GM12892 (cell line): ENCODE measurements around the gene ADAMTS3.
"Not testable (repeated sequence)": the region's sequence is repeated elsewhere in the genome, so short reads cannot be mapped to it uniquely, and the experiment has no call there.

Experiments
- DNase-seq: peaks from one replicate; pipeline ENCODE4 v3.0.0; 2011; ENCODE audit not compliant: insufficient read length
- FAIRE-seq: peaks from 2 replicates; lab custom pipeline; 2011; peaks lifted over from hg19 to GRCh38; lab: Jason Lieb, UNC
- POLR2A ChIP-seq: IDR thresholded peaks from 2 replicates; pipeline ENCODE4 v1.6.1; 2011; ENCODE audit warnings: low read depth, low read length, control low read depth
- POLR2AphosphoS5 ChIP-seq: IDR thresholded peaks from 2 replicates; pipeline ENCODE4 v1.6.1; 2011; ENCODE audit warnings: low read depth, low read length, control low read depth
- TAF1 ChIP-seq: IDR thresholded peaks from 2 replicates; pipeline ENCODE4 v1.6.1; 2011; ENCODE audit warnings: low read depth, mild to moderate bottlenecking, control low read depth, low read length, borderline replicate concordance

The ADAMTS3 gene

DNA sequence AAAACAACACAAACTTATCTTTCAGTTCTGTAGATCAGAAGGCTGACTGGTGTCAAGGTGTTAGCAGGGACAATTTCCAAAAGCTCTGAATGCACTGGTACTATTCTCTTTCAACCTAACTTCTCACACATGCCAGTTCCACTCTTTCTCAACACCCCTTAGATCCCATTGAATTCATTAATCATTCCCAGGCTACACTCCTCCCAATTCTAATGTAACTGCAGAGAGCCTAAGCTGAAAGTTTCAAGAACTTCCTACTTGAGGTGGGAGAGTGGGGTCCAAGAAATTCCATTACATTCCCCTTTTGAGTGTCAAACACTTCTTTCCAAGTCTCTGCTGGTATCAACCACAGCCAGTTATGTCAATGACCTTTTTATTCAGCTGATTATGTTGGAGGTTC lies 142.0 kb downstream of the ADAMTS3 start:
- TF ChIP-seq TAF1: no peak
- DNase-seq (no peak), FAIRE-seq (no peak)

DNA sequence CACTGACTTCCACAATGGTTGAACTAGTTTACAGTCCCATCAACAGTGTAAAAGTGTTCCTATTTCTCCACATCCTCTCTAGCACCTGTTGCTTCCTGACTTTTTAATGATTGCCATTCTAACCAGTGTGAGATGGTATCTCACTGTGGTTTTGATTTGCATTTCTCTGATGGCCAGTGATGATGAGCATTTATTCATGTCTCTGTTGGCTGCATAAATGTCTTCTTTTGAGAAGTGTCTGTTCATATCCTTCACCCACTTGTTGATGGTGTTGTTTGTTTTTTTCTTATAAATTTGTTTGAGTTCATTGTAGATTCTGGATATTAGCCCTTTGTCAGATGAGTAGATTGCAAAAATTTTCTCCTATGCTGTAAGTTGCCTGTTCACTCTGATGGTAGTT lies 143.1 kb downstream of the ADAMTS3 start:
- DNase-seq, FAIRE-seq: not testable (repeated sequence)

DNA sequence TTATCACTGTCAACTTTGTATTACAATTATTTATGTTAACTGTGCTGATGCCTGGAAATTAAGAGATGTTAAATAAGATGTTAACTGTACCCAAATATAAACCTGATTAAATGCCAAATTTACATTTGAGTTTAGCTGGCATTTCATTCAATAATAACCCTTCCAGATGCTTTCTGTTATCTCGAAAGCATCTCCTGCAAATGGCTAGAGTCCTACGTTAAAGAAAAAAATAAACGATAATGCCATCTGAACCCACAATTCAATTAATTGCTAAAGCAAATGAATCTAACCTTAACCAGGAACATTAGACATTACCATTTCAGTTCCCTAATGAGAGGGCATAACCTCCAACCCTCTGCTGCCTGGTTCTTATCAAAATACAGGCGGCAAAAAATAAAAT lies 145.0 kb downstream of the ADAMTS3 start:
- FAIRE-seq (no peak), DNase-seq (no peak)
- TF ChIP-seq POLR2AphosphoS5 (no peak), TAF1 (no peak), POLR2A (no peak)

DNA sequence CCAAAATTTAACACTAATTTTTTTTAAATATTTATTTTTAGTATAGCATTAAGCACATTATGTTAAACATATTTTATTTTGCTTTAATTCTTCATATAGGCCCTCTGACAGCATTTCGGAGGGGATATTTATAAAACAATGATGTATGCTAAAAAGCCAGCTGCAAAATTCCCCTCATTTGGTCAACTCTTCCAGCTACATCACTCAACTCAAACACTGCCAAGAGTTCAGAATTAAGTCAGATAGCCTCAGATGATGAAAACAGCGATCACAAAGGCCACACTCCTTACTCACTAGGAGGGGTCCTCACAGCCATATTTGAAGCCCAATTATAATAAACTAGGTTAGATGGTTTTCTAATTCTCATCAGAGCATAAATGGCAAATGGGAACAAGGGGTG lies 146.6 kb downstream of the ADAMTS3 start:
- FAIRE-seq (no peak), DNase-seq (no peak)
- TF ChIP-seq TAF1 (no peak), POLR2A (no peak), POLR2AphosphoS5 (no peak)

DNA sequence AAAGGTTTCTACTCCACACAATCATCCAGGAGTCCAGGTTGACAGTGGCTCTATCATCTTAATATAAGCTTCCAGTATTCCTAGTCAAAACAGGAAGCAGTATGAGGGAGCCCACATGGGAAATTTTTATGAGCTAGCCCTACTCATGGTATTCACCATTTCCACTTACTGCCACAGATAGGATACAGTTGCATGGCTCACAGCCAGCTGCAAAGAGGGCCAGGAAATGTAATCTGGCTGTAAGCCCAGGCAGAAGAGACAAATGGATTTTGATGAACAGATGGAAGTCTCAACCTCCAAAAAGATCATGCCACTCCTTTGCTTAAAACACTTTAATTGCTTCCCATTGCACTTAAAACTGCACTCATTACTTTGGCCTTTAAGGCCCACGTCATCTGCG lies 150.6 kb downstream of the ADAMTS3 start:
- no peak for FAIRE-seq
- TF ChIP-seq TAF1 (no peak), POLR2A (no peak), POLR2AphosphoS5 (no peak)
- no peak for DNase-seq

DNA sequence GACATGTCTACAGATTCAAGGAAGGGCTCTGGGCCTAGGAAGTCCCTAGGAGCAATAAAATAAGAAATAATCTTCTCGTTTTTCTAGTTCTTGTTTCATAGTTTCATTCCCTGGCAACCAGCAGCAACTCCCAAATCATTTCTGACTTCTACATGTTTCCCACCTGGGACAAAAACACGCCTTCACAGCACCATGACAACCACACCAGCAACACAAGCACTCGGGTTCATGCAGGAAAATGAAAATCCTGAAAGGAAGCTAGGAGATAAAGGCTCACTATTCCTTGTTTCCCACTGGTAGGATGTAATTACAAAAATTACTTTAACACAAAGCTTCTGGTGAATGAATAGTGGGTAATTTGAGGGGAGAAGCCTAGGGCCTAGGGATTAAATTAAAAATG lies 158.9 kb downstream of the ADAMTS3 start:
- TF ChIP-seq TAF1 (no peak), POLR2A (no peak), POLR2AphosphoS5 (no peak)
- FAIRE-seq (no peak), DNase-seq (no peak)

DNA sequence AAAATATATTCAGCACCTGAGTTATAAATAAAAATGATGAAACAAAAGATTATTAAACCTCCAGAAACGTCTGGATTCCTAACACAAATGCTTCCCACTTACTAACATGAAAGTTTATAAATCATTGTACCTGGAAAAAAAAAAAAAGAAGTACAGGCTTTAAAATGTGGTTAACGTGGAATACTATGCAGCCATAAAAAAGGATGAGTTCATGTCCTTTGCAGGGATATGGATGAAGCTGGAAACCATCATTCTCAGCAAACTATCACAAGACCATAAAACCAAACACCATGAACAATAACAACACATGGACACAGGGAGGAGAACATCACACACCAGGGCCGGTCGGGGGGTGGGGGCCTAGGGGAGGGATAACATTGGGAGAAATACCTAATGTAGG lies 160.5 kb downstream of the ADAMTS3 start:
- FAIRE-seq (no peak), DNase-seq (no peak)
- no peak for TF ChIP-seq POLR2A
- no peak for TF ChIP-seq POLR2AphosphoS5
- TF ChIP-seq TAF1: no peak

GRCh38 chr4:72405417-72405816 lies 163.6 kb downstream of the ADAMTS3 start:
- TF ChIP-seq POLR2AphosphoS5: no peak
- no peak for TF ChIP-seq POLR2A
- no peak for TF ChIP-seq TAF1
- DNase-seq: no peak
- FAIRE-seq: no peak

GRCh38 chr4:72397314-72397713 lies 171.7 kb downstream of the ADAMTS3 start:
- no peak for DNase-seq

DNA sequence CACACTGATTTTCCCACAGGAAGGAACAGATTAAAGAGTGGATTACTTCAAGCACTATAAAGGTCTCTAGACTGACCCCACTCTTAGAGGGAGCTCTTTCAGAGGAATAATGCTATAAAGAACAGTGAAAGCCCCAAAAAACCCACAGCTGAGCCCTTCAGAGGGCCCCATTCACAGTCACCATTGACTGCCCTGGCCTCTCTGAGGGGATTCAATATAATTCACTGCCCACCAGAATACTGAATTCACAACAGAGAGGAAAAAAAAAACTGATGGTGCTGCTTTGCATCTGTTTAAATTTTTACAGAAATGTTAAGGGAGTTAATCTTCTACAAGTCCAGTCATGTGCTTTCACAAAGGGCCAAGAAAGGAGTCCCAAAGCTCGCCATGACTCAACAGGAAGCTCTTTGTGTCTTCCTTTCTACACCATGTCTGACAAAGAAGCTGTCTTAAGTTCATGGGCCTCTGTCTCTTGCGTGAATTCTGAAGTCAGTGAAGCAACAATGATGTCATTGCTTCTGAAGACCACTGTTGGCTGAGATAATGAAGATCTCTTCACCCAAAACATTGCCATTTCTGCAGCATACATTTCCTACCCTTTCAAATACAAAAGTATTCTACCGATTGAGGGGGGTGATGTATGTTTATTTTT lies 174.9 kb downstream of the ADAMTS3 start:
- TF ChIP-seq POLR2A (no peak), POLR2AphosphoS5 (no peak), TAF1 (no peak)
- FAIRE-seq (no peak), DNase-seq (no peak)

More at GRCh38 chr4:72397314-72397713, 171.7 kb downstream of the ADAMTS3 start:
- TF ChIP-seq TAF1 (no peak), POLR2A (no peak), POLR2AphosphoS5 (no peak)
- no peak for FAIRE-seq

- TF ChIP-seq POLR2AphosphoS5 (no peak), TAF1 (no peak), POLR2A (no peak)
- FAIRE-seq (no peak), DNase-seq (no peak)
Observed at GRCh38 chr4:72391281-72391680, 177.7 kb downstream of the ADAMTS3 start.

DNA sequence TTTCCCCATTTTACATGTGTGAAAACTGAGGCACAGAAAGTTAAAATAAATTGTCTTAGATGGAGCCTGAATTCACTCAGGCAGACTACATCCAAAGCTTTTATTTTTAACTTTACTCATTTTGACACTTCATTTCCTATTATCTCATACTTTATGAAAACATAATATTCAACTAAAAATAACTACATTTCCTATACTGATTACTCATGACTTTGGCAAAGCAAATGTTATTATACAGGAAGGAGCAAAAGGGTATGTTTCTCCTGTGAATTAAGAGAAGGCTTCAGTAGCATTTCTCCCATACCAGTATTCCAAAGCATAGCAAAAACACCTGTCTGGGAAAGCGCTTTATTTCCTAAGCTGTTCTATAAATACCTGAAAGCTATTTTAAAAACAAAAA lies 178.6 kb downstream of the ADAMTS3 start:
- FAIRE-seq (no peak), DNase-seq (no peak)
- TF ChIP-seq TAF1 (no peak), POLR2A (no peak), POLR2AphosphoS5 (no peak)

GRCh38 chr4:72388521-72388920 lies 180.5 kb downstream of the ADAMTS3 start:
- FAIRE-seq: no peak
- DNase-seq: no peak
- TF ChIP-seq POLR2A (no peak), POLR2AphosphoS5 (no peak), TAF1 (no peak)
